DOHH2 (cell line): ENCODE measurements around the gene OR5H2.

Source experiments
- H3F3A ChIP-seq: fragments of 200-600 bp; sonication (generic), shearing (Covaris generic); 2 replicates; pipeline ENCODE4 v1.6.0; 2016; ENCODE audit warnings: antibody characterized with exemption, mild to moderate bottlenecking; ENCODE audit not compliant: control insufficient read depth, insufficient read depth
- H3K27ac ChIP-seq: fragments of 200-600 bp; sonication (generic); 2 replicates; pipeline ENCODE4 v1.5.1; 2014; ENCODE audit warnings: low read depth, mild to moderate bottlenecking, low read length, moderate library complexity
- H3K27me3 ChIP-seq: fragments of 200-600 bp; sonication (generic); 2 replicates; pipeline ENCODE4 v1.6.1; 2014; ENCODE audit warnings: mild to moderate bottlenecking, low read length, mixed read lengths; ENCODE audit not compliant: control insufficient read depth
- H3K36me3 ChIP-seq: fragments of 200-600 bp; sonication (generic); 2 replicates; pipeline ENCODE4 v1.6.1; 2014; ENCODE audit warnings: mild to moderate bottlenecking, low read length, moderate library complexity, mixed read lengths; ENCODE audit not compliant: control insufficient read depth
- H3K4me1 ChIP-seq: fragments of 200-600 bp; sonication (generic); 2 replicates; pipeline ENCODE4 v1.6.1; 2014; ENCODE audit warnings: mild to moderate bottlenecking, low read length, mixed read lengths; ENCODE audit not compliant: control insufficient read depth
- H3K4me2 ChIP-seq: fragments of 200-600 bp; sonication (generic); 2 replicates; pipeline ENCODE4 v1.6.0; 2014; ENCODE audit warnings: mild to moderate bottlenecking, low read length, moderate library complexity
- H3K4me3 ChIP-seq: fragments of 200-600 bp; sonication (generic); 2 replicates; pipeline ENCODE4 v1.5.1; 2014; ENCODE audit warnings: mild to moderate bottlenecking, low read length, mixed read lengths
- H3K79me2 ChIP-seq: fragments of 200-600 bp; sonication (generic); 2 replicates; pipeline ENCODE4 v1.6.1; 2014; ENCODE audit warnings: mild to moderate bottlenecking, low read length, mixed read lengths; ENCODE audit not compliant: control insufficient read depth
- H3K9me2 ChIP-seq: fragments of 200-600 bp; sonication (generic); replicated peaks from 2 replicates; pipeline ENCODE4 v1.6.1; 2014; ENCODE audit warnings: mild to moderate bottlenecking, low read length, mixed read lengths; ENCODE audit not compliant: control insufficient read depth
- H3K9me3 ChIP-seq: fragments of 200-600 bp; sonication (generic); 2 replicates; pipeline ENCODE4 v1.6.1; 2014; ENCODE audit warnings: antibody characterized with exemption, low read length, mixed read lengths; ENCODE audit not compliant: control insufficient read depth, insufficient read depth
- H4K20me1 ChIP-seq: fragments of 200-600 bp; sonication (generic); 2 replicates; pipeline ENCODE4 v1.6.0; 2014; ENCODE audit warnings: low read depth, mild to moderate bottlenecking, antibody characterized with exemption, low read length, moderate library complexity; ENCODE audit not compliant: control insufficient read depth, insufficient read depth
- CTCF ChIP-seq: fragments of 200-600 bp; sonication (generic); IDR thresholded peaks from one replicate; pipeline ENCODE4 v1.5.1; 2014; ENCODE audit warnings: antibody characterized with exemption, mild to moderate bottlenecking, low read depth, low read length; ENCODE audit not compliant: poor library complexity, severe bottlenecking
- EZH2phosphoT487 ChIP-seq: fragments of 200-600 bp; sonication (generic); IDR thresholded peaks from 2 replicates; pipeline ENCODE4 v1.6.1; 2017; ENCODE audit warnings: borderline replicate concordance, mild to moderate bottlenecking, antibody characterized with exemption, low read length, moderate library complexity, mixed read lengths

The OR5H2 gene

GRCh38 chr3:98272126-98272525, 10.2 kb upstream of the OR5H2 start:
- Histone ChIP-seq H3K4me3 (no peak overlapping the region), H3K4me1 (no peaks in the 10 kb centered on the region), H3K79me2 (no peaks in the 10 kb centered on the region), H3K9me3 (no peaks in the 10 kb centered on the region), H3K4me2 (no peak overlapping the region), H4K20me1 (no peaks in the 10 kb centered on the region), H3K27ac (no peak overlapping the region), H3K9me2 (no peaks in the 10 kb centered on the region), H3K27me3 (no peaks in the 10 kb centered on the region), H3F3A (no peaks in the 10 kb centered on the region), H3K36me3 (no peaks in the 10 kb centered on the region)
- TF ChIP-seq CTCF (no peak), EZH2phosphoT487 (no peak)

DNA sequence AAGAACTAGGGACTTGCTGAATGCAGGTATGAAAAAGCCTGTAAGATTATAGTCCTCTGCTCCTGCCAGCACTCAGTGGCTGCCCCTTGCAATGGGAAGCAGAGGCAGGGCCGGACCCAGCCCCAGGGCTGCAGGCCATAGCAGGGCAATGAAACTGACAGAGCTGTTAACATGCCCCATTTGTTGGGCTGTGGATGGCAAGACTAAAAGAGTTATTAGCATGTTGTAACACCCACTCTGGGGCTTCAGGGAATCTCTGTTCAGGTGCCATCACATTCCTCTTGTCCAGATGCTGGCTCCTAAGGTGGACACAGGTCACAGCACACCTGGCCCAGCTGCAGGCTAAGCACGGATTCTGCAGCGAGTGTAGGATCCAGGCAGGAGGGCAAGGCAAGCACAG, 7.4 kb upstream of the OR5H2 start:
- Histone ChIP-seq H4K20me1 (no peaks in the 10 kb centered on the region), H3K4me1 (no peaks in the 10 kb centered on the region), H3K79me2 (no peaks in the 10 kb centered on the region), H3K9me2 (no peaks in the 10 kb centered on the region), H3K27ac (no peak overlapping the region), H3F3A (no peaks in the 10 kb centered on the region), H3K36me3 (no peaks in the 10 kb centered on the region), H3K27me3 (no peaks in the 10 kb centered on the region), H3K9me3 (no peaks in the 10 kb centered on the region), H3K4me3 (no peak overlapping the region), H3K4me2 (no peak overlapping the region)
- TF ChIP-seq EZH2phosphoT487, result no peak
- no peak for TF ChIP-seq CTCF

DNA sequence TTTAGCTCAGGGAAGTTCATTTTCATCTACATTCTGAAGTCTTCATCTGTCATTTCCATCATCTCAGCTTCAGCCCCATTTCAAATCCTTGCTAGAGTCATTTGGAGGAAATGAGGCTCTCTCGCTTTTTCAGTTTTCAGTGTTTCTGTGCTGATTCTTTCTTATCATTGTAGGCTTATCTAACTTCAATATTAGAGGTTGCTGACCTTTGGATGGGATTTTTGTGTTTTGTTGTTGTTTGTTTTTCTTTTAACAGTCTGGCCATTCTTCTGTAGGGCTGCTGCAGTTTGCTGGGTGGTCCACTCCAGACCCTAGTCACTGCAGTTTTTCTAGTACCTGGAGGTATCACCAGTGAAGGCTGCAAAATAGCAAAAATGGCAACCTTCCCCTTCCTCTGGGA, 8.6 kb downstream of the OR5H2 start:
- Histone ChIP-seq H3K4me2 (no peak overlapping the region), H3K4me3 (no peak overlapping the region)

More for the DNA sequence above, 8.6 kb downstream of the OR5H2 start:
- Histone ChIP-seq H3K79me2 (no peaks in the 10 kb centered on the region), H3K4me1 (no peaks in the 10 kb centered on the region), H3K9me2 (no peaks in the 10 kb centered on the region), H3K27ac (no peak overlapping the region), H3K36me3 (no peaks in the 10 kb centered on the region), H3K9me3 (no peaks in the 10 kb centered on the region), H4K20me1 (no peaks in the 10 kb centered on the region), H3F3A (no peaks in the 10 kb centered on the region), H3K27me3 (no peaks in the 10 kb centered on the region)
- TF ChIP-seq CTCF (no peak), EZH2phosphoT487 (no peak)
